DND-41 (cell line): Measurements from ENCODE around the gene ERI2.

Experiments
- ATAC-seq: fragments of 200-7000 bp; cut with Tn5 transposase; 3 replicates; pipeline ENCODE4 v1.9.1; 2021; ENCODE audit warnings: low read depth; ENCODE audit not compliant: insufficient read depth
- DNase-seq: peaks from one replicate; pipeline ENCODE4 v3.0.0-alpha.2; 2020
- H2AFZ ChIP-seq: 2 replicates; pipeline ENCODE4 v1.6.0; 2012; ENCODE audit warnings: low read depth, low read length
- H3K27ac ChIP-seq: 2 replicates; pipeline ENCODE4 v1.5.1; 2012; ENCODE audit warnings: low read length, inconsistent platforms
- H3K27me3 ChIP-seq: fragments of 200-600 bp; sonication (generic); 2 replicates; pipeline ENCODE4 v1.6.0; 2012; ENCODE audit warnings: low read length, mild to moderate bottlenecking, inconsistent platforms; ENCODE audit not compliant: insufficient read depth, poor library complexity
- H3K36me3 ChIP-seq: 2 replicates; pipeline ENCODE4 v1.5.1; 2012; ENCODE audit warnings: low read length, inconsistent platforms; ENCODE audit not compliant: insufficient read depth
- H3K4me1 ChIP-seq: 2 replicates; pipeline ENCODE4 v1.5.1; 2012; ENCODE audit warnings: mild to moderate bottlenecking, low read length; ENCODE audit not compliant: insufficient read depth
- H3K4me2 ChIP-seq: 2 replicates; pipeline ENCODE4 v1.6.0; 2012; ENCODE audit warnings: mild to moderate bottlenecking, moderate library complexity, low read length, inconsistent platforms; ENCODE audit not compliant: insufficient read depth
- H3K4me3 ChIP-seq, 2 experiments: fragments of 200-600 bp in 1 of 2; shearing (Covaris generic) in 1 of 2; 2 replicates each; pipeline ENCODE4 v1.5.1; 2012 to 2016; ENCODE audit warnings: inconsistent platforms in 2 of 2, low read length in 2 of 2, mild to moderate bottlenecking in 2 of 2, low read depth in 1 of 2, moderate library complexity in 1 of 2
- H3K79me2 ChIP-seq: 2 replicates; pipeline ENCODE4 v1.6.0; 2012; ENCODE audit warnings: low read length, inconsistent platforms; ENCODE audit not compliant: insufficient read depth
- H3K9ac ChIP-seq: 2 replicates; pipeline ENCODE4 v1.6.0; 2012; ENCODE audit warnings: low read depth, mild to moderate bottlenecking, inconsistent platforms, low read length, moderate library complexity
- H3K9me3 ChIP-seq: 2 replicates; pipeline ENCODE4 v1.5.1; 2012; ENCODE audit warnings: low read length, moderate library complexity, mild to moderate bottlenecking, inconsistent platforms; ENCODE audit not compliant: insufficient read depth, severe bottlenecking
- H4K20me1 ChIP-seq: 2 replicates; pipeline ENCODE4 v1.6.0; 2012; ENCODE audit warnings: low read length; ENCODE audit not compliant: insufficient read depth
- EZH2 ChIP-seq: IDR thresholded peaks from 3 replicates; pipeline ENCODE4 v1.6.1; 2012; ENCODE audit warnings: borderline replicate concordance, low read depth, mild to moderate bottlenecking, moderate library complexity, low read length, inconsistent platforms; ENCODE audit not compliant: severe bottlenecking
- TF ChIP-seq, protein P1 (sequence below): IDR thresholded peaks from 2 replicates; pipeline ENCODE4 v1.5.1; 2012; ENCODE audit warnings: borderline replicate concordance, low read length, moderate library complexity, mild to moderate bottlenecking; ENCODE audit not compliant: poor library complexity, severe bottlenecking; ENCODE audit errors: extremely low read depth

ERI2 gene

DNA sequence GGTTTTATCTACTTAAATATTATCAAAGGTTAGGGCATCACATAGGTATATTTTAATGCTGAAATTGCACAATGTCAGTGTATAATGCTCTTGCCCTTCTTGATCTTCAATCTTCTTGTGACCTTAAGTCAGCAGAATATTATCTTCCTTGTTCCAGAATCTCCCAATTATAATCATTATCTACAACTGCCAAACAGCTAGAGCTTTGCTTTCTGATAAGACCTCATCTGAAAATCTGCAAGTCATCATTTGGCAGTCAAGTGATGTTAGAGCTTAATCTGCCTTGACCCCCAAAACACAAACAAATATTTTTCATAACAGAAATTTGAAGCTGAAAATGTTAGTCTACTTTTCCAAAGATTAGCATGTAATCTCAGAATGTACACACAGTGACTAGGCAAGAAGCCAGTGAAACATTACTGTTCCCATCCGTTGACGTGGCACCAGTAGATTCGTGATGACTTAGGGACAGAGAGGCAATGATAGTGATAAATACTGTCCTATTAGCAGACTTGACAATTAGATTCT, 19.8 kb upstream of the ERI2 start:
- H2AFZ ChIP-seq: no peak overlapping the region
- no peaks in the 10 kb centered on the region for H3K79me2 ChIP-seq
- H3K4me3 ChIP-seq: no peak overlapping the region
- no peak for ATAC-seq
- H3K4me2 ChIP-seq: no peak overlapping the region
- no peaks in the 10 kb centered on the region for H4K20me1 ChIP-seq
- peaks cover 56% of the 10 kb centered on the region for H3K36me3 ChIP-seq
- H3K27me3 ChIP-seq: no peaks in the 10 kb centered on the region
- H3K9ac ChIP-seq: no peak overlapping the region
- no peak for DNase-seq
- no peak overlapping the region for H3K27ac ChIP-seq
- no peaks in the 10 kb centered on the region for H3K9me3 ChIP-seq
- H3K4me1 ChIP-seq: no peaks in the 10 kb centered on the region
- TF ChIP-seq, protein P1, sequence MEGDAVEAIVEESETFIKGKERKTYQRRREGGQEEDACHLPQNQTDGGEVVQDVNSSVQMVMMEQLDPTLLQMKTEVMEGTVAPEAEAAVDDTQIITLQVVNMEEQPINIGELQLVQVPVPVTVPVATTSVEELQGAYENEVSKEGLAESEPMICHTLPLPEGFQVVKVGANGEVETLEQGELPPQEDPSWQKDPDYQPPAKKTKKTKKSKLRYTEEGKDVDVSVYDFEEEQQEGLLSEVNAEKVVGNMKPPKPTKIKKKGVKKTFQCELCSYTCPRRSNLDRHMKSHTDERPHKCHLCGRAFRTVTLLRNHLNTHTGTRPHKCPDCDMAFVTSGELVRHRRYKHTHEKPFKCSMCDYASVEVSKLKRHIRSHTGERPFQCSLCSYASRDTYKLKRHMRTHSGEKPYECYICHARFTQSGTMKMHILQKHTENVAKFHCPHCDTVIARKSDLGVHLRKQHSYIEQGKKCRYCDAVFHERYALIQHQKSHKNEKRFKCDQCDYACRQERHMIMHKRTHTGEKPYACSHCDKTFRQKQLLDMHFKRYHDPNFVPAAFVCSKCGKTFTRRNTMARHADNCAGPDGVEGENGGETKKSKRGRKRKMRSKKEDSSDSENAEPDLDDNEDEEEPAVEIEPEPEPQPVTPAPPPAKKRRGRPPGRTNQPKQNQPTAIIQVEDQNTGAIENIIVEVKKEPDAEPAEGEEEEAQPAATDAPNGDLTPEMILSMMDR: no peak
- TF ChIP-seq EZH2: no peak

DNA sequence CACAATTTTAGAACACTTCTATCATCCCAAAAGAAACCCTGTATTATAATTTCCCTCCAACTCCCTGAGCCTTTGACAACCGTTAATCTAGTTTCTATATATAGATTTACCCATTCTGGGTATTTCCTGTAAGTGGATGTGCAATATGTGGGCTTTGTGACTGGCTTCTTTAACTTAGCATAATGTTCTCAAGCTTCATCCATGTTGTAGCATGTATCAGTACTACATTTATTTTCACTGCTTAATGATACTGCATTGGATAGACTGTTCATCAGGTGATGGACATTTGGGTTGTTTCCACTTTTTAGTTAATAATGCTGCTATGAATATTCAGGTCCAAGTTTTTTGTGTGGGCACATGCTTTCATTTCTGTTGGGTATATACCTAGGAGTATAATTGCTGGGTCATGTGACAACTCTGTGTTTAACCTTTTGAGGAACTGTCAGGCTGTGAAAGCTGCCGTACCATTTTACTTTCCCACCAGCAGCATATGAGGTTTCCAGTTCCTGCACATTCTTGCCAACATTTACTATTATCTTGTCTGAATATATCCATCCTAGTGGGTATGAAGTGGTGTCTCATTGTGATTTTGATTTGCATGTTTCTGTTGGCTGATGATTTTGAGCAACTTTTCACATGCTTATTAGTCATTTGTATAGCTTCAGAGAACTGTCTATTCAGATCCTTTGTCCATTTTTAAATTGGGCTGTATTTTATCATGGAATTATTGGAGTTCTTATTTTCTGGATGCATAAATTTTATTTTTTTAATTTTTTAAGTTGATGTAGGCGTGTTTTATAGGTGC, 16.5 kb upstream of the ERI2 start:
- Histone ChIP-seq H2AFZ (no peak overlapping the region), H3K9ac (no peak overlapping the region), H3K9me3 (no peaks in the 10 kb centered on the region), H3K4me1 (no peaks in the 10 kb centered on the region), H3K27ac (no peak overlapping the region), H3K4me2 (no peak overlapping the region), H4K20me1 (no peaks in the 10 kb centered on the region), H3K36me3 (peaks cover 54% of the 10 kb centered on the region), H3K79me2 (no peaks in the 10 kb centered on the region), H3K27me3 (no peaks in the 10 kb centered on the region), H3K4me3 (no peak overlapping the region)
- ATAC-seq: peak; percentile 58
- TF ChIP-seq, protein P1: no peak
- TF ChIP-seq EZH2: no peak
- DNase-seq: no peak

DNA sequence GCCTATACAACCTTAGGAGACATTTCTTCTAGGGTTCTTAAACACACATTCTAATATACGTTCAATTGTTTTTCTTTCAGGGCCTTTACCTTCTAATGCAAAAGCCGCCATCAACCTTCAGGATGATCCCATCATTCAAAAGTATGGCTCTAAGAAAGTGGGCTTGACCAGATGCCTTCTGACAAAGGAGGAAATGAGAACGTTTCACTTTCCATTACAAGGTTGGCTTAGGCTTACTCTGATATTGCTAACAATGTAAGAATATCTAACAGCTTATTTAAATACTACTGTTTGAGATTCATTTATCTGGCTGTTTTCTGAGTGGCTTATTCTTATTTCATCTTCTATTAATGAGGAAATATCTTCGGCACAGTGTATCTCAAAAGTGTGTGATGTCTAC, 15.4 kb upstream of the ERI2 start:
- Histone ChIP-seq H3K9me3 (no peaks in the 10 kb centered on the region), H3K27ac (no peak overlapping the region), H3K4me1 (no peaks in the 10 kb centered on the region), H3K4me2 (no peak overlapping the region), H3K27me3 (no peaks in the 10 kb centered on the region), H3K9ac (no peak overlapping the region), H2AFZ (no peak overlapping the region), H3K4me3 (no peak overlapping the region), H3K79me2 (no peaks in the 10 kb centered on the region), H3K36me3 (peaks cover 46% of the 10 kb centered on the region), H4K20me1 (no peaks in the 10 kb centered on the region)
- ATAC-seq (no peak), DNase-seq (no peak)
- no peak for TF ChIP-seq EZH2
- TF ChIP-seq, protein P1: no peak
